Uterus (tissue), 2 donors: Measurements from ENCODE around the gene HES4.

Experiments
- POLR2A ChIP-seq, 2 donors: fragments of 450-650 bp; IDR thresholded peaks; one replicate each; pipeline ENCODE4 v1.6.1; 2016; ENCODE audit warnings: antibody characterized with exemption in 2 of 2, mild to moderate bottlenecking in 1 of 2, moderate library complexity in 1 of 2
- TF ChIP-seq, protein P1 (sequence below), 4 experiments: fragments of 200-600 bp in 2 of 4; fragments of 450-650 bp in 2 of 4; sonication (generic) in 2 of 4; IDR thresholded peaks; one replicate each; pipeline ENCODE4 v1.5.1; 2016 to 2019; ENCODE audit warnings: antibody characterized with exemption in 4 of 4, mild to moderate bottlenecking in 2 of 4, moderate library complexity in 1 of 4

GRCh38 chr1:1041092-1041523 lies 41.2 kb upstream of the HES4 start:
- TF ChIP-seq, protein P1, sequence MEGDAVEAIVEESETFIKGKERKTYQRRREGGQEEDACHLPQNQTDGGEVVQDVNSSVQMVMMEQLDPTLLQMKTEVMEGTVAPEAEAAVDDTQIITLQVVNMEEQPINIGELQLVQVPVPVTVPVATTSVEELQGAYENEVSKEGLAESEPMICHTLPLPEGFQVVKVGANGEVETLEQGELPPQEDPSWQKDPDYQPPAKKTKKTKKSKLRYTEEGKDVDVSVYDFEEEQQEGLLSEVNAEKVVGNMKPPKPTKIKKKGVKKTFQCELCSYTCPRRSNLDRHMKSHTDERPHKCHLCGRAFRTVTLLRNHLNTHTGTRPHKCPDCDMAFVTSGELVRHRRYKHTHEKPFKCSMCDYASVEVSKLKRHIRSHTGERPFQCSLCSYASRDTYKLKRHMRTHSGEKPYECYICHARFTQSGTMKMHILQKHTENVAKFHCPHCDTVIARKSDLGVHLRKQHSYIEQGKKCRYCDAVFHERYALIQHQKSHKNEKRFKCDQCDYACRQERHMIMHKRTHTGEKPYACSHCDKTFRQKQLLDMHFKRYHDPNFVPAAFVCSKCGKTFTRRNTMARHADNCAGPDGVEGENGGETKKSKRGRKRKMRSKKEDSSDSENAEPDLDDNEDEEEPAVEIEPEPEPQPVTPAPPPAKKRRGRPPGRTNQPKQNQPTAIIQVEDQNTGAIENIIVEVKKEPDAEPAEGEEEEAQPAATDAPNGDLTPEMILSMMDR (IDR thresholded peaks at IDR 0.05): no peak
- no peak for TF ChIP-seq POLR2A (IDR thresholded peaks at IDR 0.05)
